ENCODE results near the gene RAB5B.
"Not testable (repeated sequence)": the region's sequence is repeated elsewhere in the genome, so short reads cannot be mapped to it uniquely, and the experiment has no call there.

The RAB5B gene

GRCh38 chr12:56020423-56021184 lies 46.7 kb downstream of the RAB5B start, which contains the start of gene IKZF4:
TSS of gene IKZF4 (plus strand) at chr12:56021043. CDS start at chr12:56021494, 451 bp downstream.
- peak; percentile 37 for DNase-seq

- no peak for DNase-seq
These were observed 48.1 kb downstream of the RAB5B start for GRCh38 chr12:56021889-56022497.

- DNase-seq: no peak
These were observed 54.8 kb downstream of the RAB5B start for GRCh38 chr12:56028511-56029165.

GRCh38 chr12:56029166-56029519 lies 55.3 kb downstream of the RAB5B start:
- peak; percentile 65 for DNase-seq

GRCh38 chr12:56029666-56030293 lies 55.9 kb downstream of the RAB5B start:
- DNase-seq: peak; percentile 62

GRCh38 chr12:56031987-56032386 lies 58.1 kb downstream of the RAB5B start:
- DNase-seq: no peak

- no peak for DNase-seq
These were observed 60.9 kb downstream of the RAB5B start for GRCh38 chr12:56034586-56035332.

GRCh38 chr12:56037161-56037560 lies 63.3 kb downstream of the RAB5B start:
- DNase-seq: no peak

- no peak for DNase-seq
These were observed 64.3 kb downstream of the RAB5B start for GRCh38 chr12:56038022-56038655.

GRCh38 chr12:56040151-56040550 lies 66.3 kb downstream of the RAB5B start:
- DNase-seq: no peak

- DNase-seq: no peak
These were observed 67.2 kb downstream of the RAB5B start for GRCh38 chr12:56040963-56041551.

GRCh38 chr12:56041552-56042429 lies 67.9 kb downstream of the RAB5B start, which contains the start of gene RPS26:
TSS of gene RPS26 (plus strand) at chr12:56041918. CDS start at chr12:56042167, 249 bp downstream.
- peak; percentile 100 for DNase-seq

GRCh38 chr12:56042430-56042813 lies 68.5 kb downstream of the RAB5B start:
- DNase-seq: not testable (repeated sequence)

- no peak for DNase-seq
These were observed 69.0 kb downstream of the RAB5B start for GRCh38 chr12:56042843-56043242.

Measured in fibroblast of skin of right quadriceps (primary cell).